MM.1S (cell line): ENCODE data around the gene WFDC9.
A peak's percentile ranks its signal among the peaks of the same experiment; 100 is the strongest.
"Not testable (repeated sequence)": the region's sequence is repeated elsewhere in the genome, so short reads cannot be mapped to it uniquely, and the experiment has no call there.

Experiments used
- DNase-seq: peaks from one replicate; pipeline ENCODE4 v3.0.0-alpha.2; 2015
- H2AFZ ChIP-seq: fragments of 300-600 bp; sonication (generic); 2 replicates; pipeline ENCODE4 v1.6.0; 2016; ENCODE audit warnings: antibody characterized with exemption, low read length
- H3F3A ChIP-seq: fragments of 300-600 bp; sonication (generic); 2 replicates; pipeline ENCODE4 v1.6.1; 2016; ENCODE audit warnings: mild to moderate bottlenecking, antibody characterized with exemption, low read length, moderate library complexity, mixed read lengths; ENCODE audit not compliant: insufficient read depth
- H3K27ac ChIP-seq: fragments of 300-600 bp; sonication (generic); 2 replicates; pipeline ENCODE4 v1.5.1; 2016; ENCODE audit warnings: mild to moderate bottlenecking, low read length
- H3K27me3 ChIP-seq: fragments of 300-600 bp; sonication (generic); replicated peaks from 2 replicates; pipeline ENCODE4 v1.6.0; 2016; ENCODE audit warnings: low read length; ENCODE audit not compliant: insufficient read depth
- H3K36me3 ChIP-seq: fragments of 300-600 bp; sonication (generic); replicated peaks from 2 replicates; pipeline ENCODE4 v1.6.1; 2016; ENCODE audit warnings: mild to moderate bottlenecking, low read length, mixed read lengths; ENCODE audit not compliant: insufficient read depth
- H3K4me1 ChIP-seq: fragments of 300-600 bp; sonication (generic); 2 replicates; pipeline ENCODE4 v1.6.1; 2016; ENCODE audit warnings: low read length, mixed read lengths
- H3K4me2 ChIP-seq: fragments of 300-600 bp; sonication (generic); 2 replicates; pipeline ENCODE4 v1.6.0; 2016; ENCODE audit warnings: low read depth, low read length
- H3K4me3 ChIP-seq: fragments of 300-600 bp; sonication (generic); 2 replicates; pipeline ENCODE4 v1.5.1; 2016; ENCODE audit warnings: low read length, mixed read lengths
- H3K79me2 ChIP-seq: fragments of 300-600 bp; sonication (generic); 2 replicates; pipeline ENCODE4 v1.6.1; 2016; ENCODE audit warnings: mixed run types, low read length, mixed read lengths
- H3K9ac ChIP-seq: fragments of 300-600 bp; sonication (generic); 2 replicates; pipeline ENCODE4 v1.6.1; 2016; ENCODE audit warnings: low read length, mixed read lengths
- H3K9me2 ChIP-seq: fragments of 300-600 bp; sonication (generic); replicated peaks from 2 replicates; pipeline ENCODE4 v1.6.1; 2016; ENCODE audit warnings: mild to moderate bottlenecking, low read length, mixed read lengths; ENCODE audit not compliant: insufficient read depth
- H3K9me3 ChIP-seq: fragments of 300-600 bp; sonication (generic); replicated peaks from 2 replicates; pipeline ENCODE4 v1.6.1; 2016; ENCODE audit warnings: mild to moderate bottlenecking, low read length, mixed read lengths; ENCODE audit not compliant: insufficient read depth
- H4K20me1 ChIP-seq: fragments of 300-600 bp; sonication (generic); 2 replicates; pipeline ENCODE4 v1.6.1; 2016; ENCODE audit warnings: mild to moderate bottlenecking, low read length, moderate library complexity, mixed read lengths; ENCODE audit not compliant: insufficient read depth
- EZH2 ChIP-seq: fragments of 300-600 bp; sonication (generic); optimal IDR thresholded peaks from 2 replicates; pipeline ENCODE3; 2017; ENCODE audit warnings: low read depth, mild to moderate bottlenecking, antibody characterized with exemption, low read length, mixed read lengths
- EZH2phosphoT487 ChIP-seq: fragments of 300-600 bp; sonication (generic); IDR thresholded peaks from 2 replicates; pipeline ENCODE4 v1.6.1; 2018; ENCODE audit warnings: antibody characterized with exemption, low read length
- TF ChIP-seq, protein P1 (sequence below): fragments of 300-600 bp; sonication (generic); IDR thresholded peaks from 2 replicates; pipeline ENCODE4 v1.5.1; 2016; ENCODE audit warnings: antibody characterized with exemption, low read length, mixed read lengths

WFDC9 gene

DNA sequence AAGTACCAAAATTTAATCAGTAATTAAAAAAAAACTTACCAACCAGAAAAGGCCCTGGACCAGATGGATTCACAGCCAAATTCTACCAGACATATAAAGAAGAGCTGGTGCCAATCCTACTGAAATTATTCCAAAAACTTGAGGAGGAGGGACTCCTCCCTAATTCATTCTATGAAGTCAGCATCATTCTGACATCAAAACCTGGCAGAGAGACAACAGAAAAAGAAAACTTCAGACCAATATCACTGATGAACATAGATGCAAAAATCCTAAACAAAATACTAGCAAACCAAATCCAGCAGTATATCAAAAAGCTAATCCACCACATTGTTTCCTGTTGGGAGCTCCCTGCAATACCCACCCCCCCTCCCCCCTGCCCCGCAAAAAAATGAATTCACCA lies 39.1 kb upstream of the WFDC9 start, which contains the start of gene WFDC11:
TSS of gene WFDC11 (minus strand) at position 101 of the 400 bp plus-strand sequence. CDS start 19,639 bp downstream, outside the sequence.
- no peak within 1 kb of the TSS for H3K4me2 ChIP-seq
- no peaks in the 10 kb centered on the region for H3K36me3 ChIP-seq
- H3K9me2 ChIP-seq: no peaks in the 10 kb centered on the region
- DNase-seq: no peak
- TF ChIP-seq EZH2phosphoT487 (no peak), EZH2 (no peak)
- TF ChIP-seq, protein P1, sequence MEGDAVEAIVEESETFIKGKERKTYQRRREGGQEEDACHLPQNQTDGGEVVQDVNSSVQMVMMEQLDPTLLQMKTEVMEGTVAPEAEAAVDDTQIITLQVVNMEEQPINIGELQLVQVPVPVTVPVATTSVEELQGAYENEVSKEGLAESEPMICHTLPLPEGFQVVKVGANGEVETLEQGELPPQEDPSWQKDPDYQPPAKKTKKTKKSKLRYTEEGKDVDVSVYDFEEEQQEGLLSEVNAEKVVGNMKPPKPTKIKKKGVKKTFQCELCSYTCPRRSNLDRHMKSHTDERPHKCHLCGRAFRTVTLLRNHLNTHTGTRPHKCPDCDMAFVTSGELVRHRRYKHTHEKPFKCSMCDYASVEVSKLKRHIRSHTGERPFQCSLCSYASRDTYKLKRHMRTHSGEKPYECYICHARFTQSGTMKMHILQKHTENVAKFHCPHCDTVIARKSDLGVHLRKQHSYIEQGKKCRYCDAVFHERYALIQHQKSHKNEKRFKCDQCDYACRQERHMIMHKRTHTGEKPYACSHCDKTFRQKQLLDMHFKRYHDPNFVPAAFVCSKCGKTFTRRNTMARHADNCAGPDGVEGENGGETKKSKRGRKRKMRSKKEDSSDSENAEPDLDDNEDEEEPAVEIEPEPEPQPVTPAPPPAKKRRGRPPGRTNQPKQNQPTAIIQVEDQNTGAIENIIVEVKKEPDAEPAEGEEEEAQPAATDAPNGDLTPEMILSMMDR: no peak
- no peaks in the 10 kb centered on the region for H4K20me1 ChIP-seq
- no peaks in the 10 kb centered on the region for H3K27me3 ChIP-seq
- H3K27ac ChIP-seq: no peak within 1 kb of the TSS
- no peaks in the 10 kb centered on the region for H3K4me1 ChIP-seq
- H3K4me3 ChIP-seq: no peak within 1 kb of the TSS
- H3K79me2 ChIP-seq: no peaks in the 10 kb centered on the region
- H3K9me3 ChIP-seq: no peaks in the 10 kb centered on the region; the same call in 1 of the 2 replicates
- H2AFZ ChIP-seq: no peak within 1 kb of the TSS
- H3F3A ChIP-seq: no peaks in the 10 kb centered on the region
- H3K9ac ChIP-seq: no peak within 1 kb of the TSS

DNA sequence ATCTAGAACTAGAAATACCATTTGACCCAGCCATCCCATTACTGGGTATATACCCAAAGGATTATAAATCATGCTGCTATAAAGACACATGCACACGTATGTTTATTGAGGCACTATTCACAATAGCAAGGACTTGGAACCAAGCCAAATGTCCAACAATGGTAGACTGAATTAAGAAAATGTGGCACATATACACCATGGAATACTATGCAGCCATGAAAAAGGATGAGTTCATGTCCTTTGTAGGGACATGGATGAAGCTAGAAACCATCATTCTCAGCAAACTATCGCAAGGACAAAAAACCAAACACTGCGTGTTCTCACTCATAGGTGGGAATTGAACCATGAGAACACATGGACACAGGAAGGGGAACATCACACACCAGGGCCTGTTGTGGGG lies 26.0 kb upstream of the WFDC9 start:
- not testable (repeated sequence) for H3K4me1 ChIP-seq

DNA sequence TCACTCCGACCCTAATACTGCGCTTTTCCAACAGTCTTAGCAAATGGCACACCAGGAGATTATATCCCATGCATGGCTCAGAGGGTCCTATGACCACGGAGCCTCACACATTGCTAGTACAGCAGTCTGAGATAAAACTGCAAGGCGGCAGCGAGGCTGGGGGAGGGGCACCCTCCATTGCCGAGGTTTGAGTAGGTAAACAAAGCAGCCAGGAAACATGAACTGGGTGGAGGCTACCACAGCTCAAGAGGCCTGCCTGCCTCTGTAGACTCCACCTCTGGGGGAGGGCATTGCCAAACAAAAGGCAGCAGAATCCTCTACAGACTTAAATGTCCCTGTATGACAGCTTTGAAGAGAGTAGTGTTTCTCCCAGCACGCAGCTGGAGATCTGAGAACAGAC lies 20.6 kb upstream of the WFDC9 start:
- DNase-seq: peak; percentile 73
- not testable (repeated sequence) for H3K79me2 ChIP-seq, H3K4me1 ChIP-seq, H3K9me3 ChIP-seq, H3K4me3 ChIP-seq, H3K9me2 ChIP-seq, H4K20me1 ChIP-seq, H3K36me3 ChIP-seq, H2AFZ ChIP-seq, H3F3A ChIP-seq, H3K27me3 ChIP-seq, H3K27ac ChIP-seq, H3K9ac ChIP-seq
- peak overlapping the region; percentile 29; the same call in 1 of the 2 replicates for H3K4me2 ChIP-seq

More for the DNA sequence above, 26.0 kb upstream of the WFDC9 start:
- H3K27me3 ChIP-seq, H3K9me2 ChIP-seq, H3K79me2 ChIP-seq, DNase-seq, H3K9ac ChIP-seq, H2AFZ ChIP-seq, H3K4me2 ChIP-seq, H3K9me3 ChIP-seq, H3K4me3 ChIP-seq, H3K36me3 ChIP-seq, H3F3A ChIP-seq, H4K20me1 ChIP-seq, H3K27ac ChIP-seq: not testable (repeated sequence)

DNA sequence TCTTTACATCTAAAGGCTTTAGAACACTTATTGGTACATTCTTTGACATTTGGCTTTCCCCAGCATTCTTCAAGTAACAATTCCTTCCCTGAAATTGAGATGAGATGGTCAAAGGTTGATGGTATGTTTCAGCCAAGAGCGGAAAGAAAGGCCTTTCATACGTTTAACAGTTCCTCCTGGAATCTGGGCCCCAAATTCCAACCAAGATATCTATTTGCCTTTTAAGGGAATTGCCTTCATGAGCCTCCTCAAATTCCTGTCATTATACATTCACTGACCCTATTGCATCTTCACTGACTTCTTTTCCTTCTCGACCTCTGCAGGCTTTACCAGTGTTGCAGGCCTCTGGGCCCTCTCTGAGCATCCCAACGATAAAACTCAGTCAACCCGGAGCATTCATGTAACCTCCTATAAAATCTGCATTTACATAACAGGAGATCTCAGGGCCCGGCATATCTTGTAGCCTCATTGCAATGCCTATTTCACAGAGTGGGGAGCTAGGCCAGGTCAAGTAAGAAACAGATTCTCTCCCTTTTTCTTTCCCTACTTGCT lies 18.3 kb upstream of the WFDC9 start:
- H3K79me2 ChIP-seq: no peaks in the 10 kb centered on the region
- H2AFZ ChIP-seq: no peak overlapping the region
- no peaks in the 10 kb centered on the region for H3K36me3 ChIP-seq
- H3K27me3 ChIP-seq: no peaks in the 10 kb centered on the region
- TF ChIP-seq EZH2phosphoT487: no peak
- TF ChIP-seq EZH2: no peak
- TF ChIP-seq, protein P1: no peak
- no peak overlapping the region for H3K4me2 ChIP-seq
- H3K9me2 ChIP-seq: no peaks in the 10 kb centered on the region
- H3K4me3 ChIP-seq: no peak overlapping the region
- DNase-seq: no peak
- H4K20me1 ChIP-seq: no peaks in the 10 kb centered on the region
- H3F3A ChIP-seq: no peaks in the 10 kb centered on the region
- no peaks in the 10 kb centered on the region for H3K4me1 ChIP-seq
- H3K9ac ChIP-seq: no peak overlapping the region
- H3K9me3 ChIP-seq: no peaks in the 10 kb centered on the region
- no peak overlapping the region for H3K27ac ChIP-seq
